ENCODE results near the gene NHERF1.

The NHERF1 gene

GRCh38 chr17:74784125-74784810 lies 35.8 kb downstream of the NHERF1 start:
- Histone ChIP-seq H3K36me3 (ENCODE audit: control insufficient read depth in 2 of 2, insufficient read depth in 1 of 2, low read length in 2 of 2) (peaks cover 3 to 66% of the 10 kb centered on the region in 2 experiments; a peak in 2 of 3 replicates), H3K4me3 (ENCODE audit: low read depth, low read length) (no peak overlapping the region), H3K27ac (ENCODE audit: extremely low read depth, low read depth, low read length) (no peak overlapping the region), H3K4me1 (ENCODE audit: control insufficient read depth, insufficient read depth, low read length) (no peaks in the 10 kb centered on the region), H3K9me3 (ENCODE audit: control insufficient read depth, insufficient read depth, low read depth, low read length) (no peaks in the 10 kb centered on the region)
- no peak for TF ChIP-seq SP3 (tag by site-specific recombination; IDR thresholded peaks at IDR 0.05)
- no peak for TF ChIP-seq ZNF549 (tag by site-specific recombination; IDR thresholded peaks at IDR 0.05)
- TF ChIP-seq PRDM10 (tag by site-specific recombination; IDR thresholded peaks at IDR 0.05) = no peak
- TF ChIP-seq YY2 (tag by site-specific recombination; IDR thresholded peaks at IDR 0.05) = no peak
- no peak for TF ChIP-seq ZNF23 (tag by site-specific recombination; IDR thresholded peaks at IDR 0.05; ENCODE audit: borderline replicate concordance)
- no peak for TF ChIP-seq ZNF629 (tag by site-specific recombination; IDR thresholded peaks at IDR 0.05)
- TF ChIP-seq ZSCAN18 (tag by site-specific recombination; IDR thresholded peaks at IDR 0.05) = no peak
- TF ChIP-seq MEIS1 (CRISPR knock-in tag; IDR thresholded peaks at IDR 0.05; ENCODE audit: borderline replicate concordance) = no peak
- no peak for TF ChIP-seq ZNF133 (tag by site-specific recombination; IDR thresholded peaks at IDR 0.05)
- TF ChIP-seq ZBTB21 (tag by site-specific recombination; IDR thresholded peaks at IDR 0.05) = no peak
- TF ChIP-seq BCL11B (tag by site-specific recombination; IDR thresholded peaks at IDR 0.05; ENCODE audit: low read depth) = no peak
- no peak for TF ChIP-seq SP7 (tag by site-specific recombination; IDR thresholded peaks at IDR 0.05)
- no peak for TF ChIP-seq YY1 (tag by site-specific recombination; IDR thresholded peaks at IDR 0.05)
- no peak for TF ChIP-seq ZNF514 (tag by site-specific recombination; IDR thresholded peaks at IDR 0.05)
- TF ChIP-seq ZNF426 (tag by site-specific recombination; IDR thresholded peaks at IDR 0.05) = no peak
- TF ChIP-seq, protein P1, sequence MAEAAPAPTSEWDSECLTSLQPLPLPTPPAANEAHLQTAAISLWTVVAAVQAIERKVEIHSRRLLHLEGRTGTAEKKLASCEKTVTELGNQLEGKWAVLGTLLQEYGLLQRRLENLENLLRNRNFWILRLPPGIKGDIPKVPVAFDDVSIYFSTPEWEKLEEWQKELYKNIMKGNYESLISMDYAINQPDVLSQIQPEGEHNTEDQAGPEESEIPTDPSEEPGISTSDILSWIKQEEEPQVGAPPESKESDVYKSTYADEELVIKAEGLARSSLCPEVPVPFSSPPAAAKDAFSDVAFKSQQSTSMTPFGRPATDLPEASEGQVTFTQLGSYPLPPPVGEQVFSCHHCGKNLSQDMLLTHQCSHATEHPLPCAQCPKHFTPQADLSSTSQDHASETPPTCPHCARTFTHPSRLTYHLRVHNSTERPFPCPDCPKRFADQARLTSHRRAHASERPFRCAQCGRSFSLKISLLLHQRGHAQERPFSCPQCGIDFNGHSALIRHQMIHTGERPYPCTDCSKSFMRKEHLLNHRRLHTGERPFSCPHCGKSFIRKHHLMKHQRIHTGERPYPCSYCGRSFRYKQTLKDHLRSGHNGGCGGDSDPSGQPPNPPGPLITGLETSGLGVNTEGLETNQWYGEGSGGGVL (tag by site-specific recombination; IDR thresholded peaks at IDR 0.05) = no peak
- TF ChIP-seq ZNF148 (tag by site-specific recombination; IDR thresholded peaks at IDR 0.05; ENCODE audit: borderline replicate concordance) = no peak
- ChIA-PET CTCF (interaction anchor here (0.6 to 12.4 kb wide), 6 partner anchors 7 to 178 kb away, joined by 3 to 120 read pairs (median 4); no protein-coding TSS in a partner anchor), POLR2A (interaction anchor here (1.4 kb wide), 1 partner anchor 89 kb away, joined by 3 read pairs; the partner anchor contains the start of gene FDXR)
